ACHN (cell line): ENCODE results near the gene MAP3K6.
A peak's percentile ranks its signal among the peaks of the same experiment; 100 is the strongest.
"Not testable (repeated sequence)": the region's sequence is repeated elsewhere in the genome, so short reads cannot be mapped to it uniquely, and the experiment has no call there.

Experiments
- DNase-seq: peaks from one replicate; pipeline ENCODE4 v3.0.0-alpha.2; 2015
- in situ Hi-C: cut with HindIII; loops from 2 replicates; pipeline ENCODE4 v1.10.0; 2017; ENCODE audit warnings: low sequenced_read_pairs, low pct_ligation_motif_present, low pct_unique_long_range_greater_than_20kb

Gene MAP3K6

DNA sequence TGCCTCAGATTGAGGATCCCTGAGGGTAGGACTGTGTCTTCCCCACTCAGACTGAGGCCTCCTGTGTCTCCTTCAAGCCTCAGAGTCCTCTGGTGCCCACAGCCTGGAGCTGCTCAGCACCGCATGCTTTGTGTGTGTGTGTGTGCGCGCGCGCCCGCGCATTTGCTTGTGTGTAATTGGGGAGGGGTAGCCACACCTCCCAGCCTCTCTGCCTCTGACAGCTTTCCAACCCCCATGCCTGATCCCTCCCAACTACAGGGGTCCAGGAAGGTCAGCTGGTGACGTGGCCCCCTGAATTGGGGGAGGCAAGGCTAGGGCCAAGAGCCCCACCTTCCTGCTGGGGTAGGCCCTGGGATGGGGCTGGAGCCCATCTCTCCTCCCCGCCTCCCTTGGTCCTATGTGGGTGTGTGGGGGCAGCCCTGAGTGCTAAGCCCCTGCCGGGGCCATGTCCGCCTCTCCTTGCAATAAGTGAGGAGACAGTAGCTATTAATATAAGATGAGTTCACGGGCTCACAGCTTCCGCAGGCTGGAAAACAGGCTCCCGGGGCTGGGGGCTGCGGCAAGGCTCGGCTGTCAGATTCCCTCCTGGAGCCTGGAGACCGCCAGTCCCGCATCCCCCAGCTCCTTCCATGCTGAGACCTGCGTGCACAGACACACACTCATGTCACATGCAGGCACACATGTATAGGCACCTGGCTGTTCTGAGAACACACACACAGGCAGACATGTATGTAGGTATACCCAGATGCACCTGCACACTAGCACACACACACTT lies 32.7 kb upstream of the MAP3K6 start:
- in situ Hi-C loops: no loop called here
- DNase-seq: no peak

DNA sequence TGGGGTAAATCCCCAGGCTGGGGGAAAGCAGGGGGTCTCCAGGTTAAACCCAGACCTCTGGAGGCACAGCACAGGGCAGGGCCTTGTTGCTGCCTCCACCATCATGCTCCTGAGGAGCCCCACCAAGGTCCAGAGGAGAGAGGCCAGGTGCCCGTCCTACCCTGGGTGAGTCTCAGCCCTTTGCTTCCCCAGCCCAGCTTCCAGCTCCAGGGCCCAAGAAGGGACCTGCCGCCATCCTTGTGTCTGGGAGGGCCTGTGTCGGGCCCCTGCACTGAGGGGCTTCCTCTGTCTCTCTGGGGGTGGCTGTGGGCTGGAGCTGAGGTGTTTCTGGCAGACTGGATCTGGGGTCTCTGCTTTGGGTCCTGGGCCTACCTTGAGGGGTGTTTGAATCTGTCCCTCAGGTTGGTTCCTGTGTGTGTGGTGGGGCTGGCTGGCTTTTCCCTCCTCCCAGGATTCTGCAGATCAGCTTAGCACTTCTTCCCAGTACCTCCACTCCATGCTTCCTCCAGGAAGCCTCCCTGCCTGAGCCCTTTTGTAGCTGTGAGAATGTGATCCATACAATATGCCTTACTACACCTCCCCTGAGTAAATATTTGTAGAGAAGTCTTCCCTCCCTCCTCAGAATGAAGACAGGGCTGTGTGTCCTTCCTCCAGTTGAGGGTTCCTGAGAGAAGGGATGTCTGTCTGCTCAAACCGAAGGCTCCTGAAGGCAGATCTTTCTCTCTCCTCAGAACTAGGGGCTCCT lies 31.8 kb upstream of the MAP3K6 start:
- no peak for DNase-seq
- in situ Hi-C loops: no loop called here

DNA sequence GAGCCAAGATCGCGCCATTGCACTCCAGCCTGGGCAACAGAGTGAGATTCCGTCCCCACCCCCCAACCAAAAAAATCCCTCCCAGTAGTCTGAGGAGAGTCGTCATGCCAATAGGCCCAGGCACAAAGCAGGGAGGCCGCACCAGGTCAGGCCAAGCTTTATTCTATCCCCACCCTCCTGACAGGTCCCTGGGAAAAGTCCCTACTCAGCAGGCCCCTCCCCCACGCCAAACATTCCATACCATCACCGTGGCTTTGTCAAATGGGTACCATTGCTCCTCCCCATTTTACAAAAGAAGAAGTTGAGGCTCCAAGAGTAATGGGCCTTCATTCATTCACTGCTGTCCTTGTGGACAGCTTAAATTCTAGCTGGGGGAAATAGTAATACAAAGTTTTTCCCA lies 31.0 kb upstream of the MAP3K6 start:
- in situ Hi-C loops: no loop called here
- no peak for DNase-seq

DNA sequence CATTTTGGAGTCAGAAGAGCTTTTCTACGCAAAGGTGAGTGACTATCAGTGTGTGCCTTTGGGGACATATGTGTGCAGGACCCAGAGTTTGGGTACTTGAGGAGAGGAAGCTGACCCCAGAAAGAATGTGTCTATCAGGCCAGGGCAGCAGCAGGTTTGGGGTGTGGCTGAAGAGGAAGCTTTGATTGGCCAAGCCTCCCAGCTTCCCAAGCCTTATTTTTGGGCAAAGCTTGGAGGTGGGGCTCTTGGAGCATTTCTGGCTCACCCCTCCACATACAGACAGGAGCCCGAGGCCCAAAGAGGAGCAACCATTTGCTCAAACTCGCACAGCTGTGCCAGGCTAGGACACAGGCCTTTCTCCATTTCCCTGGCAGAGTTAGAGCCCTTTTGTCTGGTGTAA lies 30.3 kb upstream of the MAP3K6 start:
- in situ Hi-C loops: no loop called here

DNA sequence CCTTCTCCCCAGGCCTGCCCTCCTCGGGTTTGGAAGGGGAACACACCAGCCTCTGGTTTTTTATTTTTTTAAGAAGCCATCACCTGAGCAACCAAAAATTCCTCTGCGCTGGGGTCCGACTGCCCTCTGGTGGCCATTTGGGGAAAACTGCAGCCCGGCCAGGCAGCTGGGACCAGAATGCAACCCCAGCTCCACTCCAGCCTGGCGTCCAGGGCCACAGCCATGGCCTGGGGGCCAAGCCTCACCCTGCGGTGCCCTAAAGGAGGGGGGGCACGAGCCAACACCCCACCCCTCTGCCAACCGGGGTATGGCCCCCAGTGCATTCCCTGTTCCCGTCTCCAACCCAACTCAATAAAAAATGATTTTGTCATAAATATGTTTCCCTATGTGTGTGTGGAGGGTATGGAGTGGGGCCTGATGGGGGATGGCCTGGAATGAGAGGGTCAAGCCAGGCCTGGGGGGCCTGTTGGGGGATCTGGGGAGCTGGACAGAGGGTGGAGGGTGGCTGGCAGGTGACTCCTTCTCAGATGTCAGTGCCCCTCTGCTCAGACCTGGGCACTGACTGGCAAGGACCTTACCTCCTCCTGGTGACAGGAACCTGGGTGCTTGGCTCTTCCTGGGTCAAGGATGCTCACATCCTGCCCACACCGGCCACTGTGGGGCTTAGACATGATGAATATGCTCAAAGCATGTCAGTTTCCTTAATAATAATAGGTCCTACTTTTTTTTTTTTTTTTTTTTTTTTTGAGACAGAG lies 28.9 kb upstream of the MAP3K6 start:
- in situ Hi-C loops: no loop called here
- DNase-seq: peak; percentile 62

More for the DNA sequence above, 30.3 kb upstream of the MAP3K6 start:
- no peak for DNase-seq

DNA sequence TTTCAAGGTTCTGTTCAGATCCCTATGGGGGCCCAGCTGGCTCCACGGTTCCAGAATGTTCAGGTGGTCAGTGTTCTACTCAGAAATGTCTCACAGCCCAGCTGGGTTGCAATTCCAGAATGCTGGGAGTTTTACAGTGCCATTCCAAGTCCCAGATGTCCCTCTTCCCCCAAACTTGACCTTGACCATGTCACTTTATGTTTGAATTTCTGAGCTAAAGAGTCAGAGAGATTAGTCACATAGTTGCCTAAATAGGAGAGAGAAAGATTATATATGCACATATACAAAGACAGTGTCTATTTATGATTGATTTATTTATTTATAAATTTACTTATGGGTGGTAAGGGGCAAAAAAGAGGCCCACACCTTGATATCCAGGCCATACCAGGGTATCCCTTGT lies 28.2 kb upstream of the MAP3K6 start:
- in situ Hi-C loops: no loop called here
- no peak for DNase-seq

DNA sequence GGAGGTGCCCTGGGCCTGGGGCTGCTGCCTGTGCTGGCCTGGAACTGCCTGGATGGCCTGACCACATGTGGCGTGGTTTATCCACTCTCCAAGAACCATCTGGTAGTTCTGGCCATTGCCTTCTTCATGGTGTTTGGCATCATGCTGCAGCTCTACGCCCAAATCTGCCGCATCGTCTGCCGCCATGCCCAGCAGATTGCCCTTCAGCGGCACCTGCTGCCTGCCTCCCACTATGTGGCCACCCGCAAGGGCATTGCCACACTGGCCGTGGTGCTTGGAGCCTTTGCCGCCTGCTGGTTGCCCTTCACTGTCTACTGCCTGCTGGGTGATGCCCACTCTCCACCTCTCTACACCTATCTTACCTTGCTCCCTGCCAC lies 27.5 kb upstream of the MAP3K6 start:
- DNase-seq: no peak
- in situ Hi-C loops: no loop called here

DNA sequence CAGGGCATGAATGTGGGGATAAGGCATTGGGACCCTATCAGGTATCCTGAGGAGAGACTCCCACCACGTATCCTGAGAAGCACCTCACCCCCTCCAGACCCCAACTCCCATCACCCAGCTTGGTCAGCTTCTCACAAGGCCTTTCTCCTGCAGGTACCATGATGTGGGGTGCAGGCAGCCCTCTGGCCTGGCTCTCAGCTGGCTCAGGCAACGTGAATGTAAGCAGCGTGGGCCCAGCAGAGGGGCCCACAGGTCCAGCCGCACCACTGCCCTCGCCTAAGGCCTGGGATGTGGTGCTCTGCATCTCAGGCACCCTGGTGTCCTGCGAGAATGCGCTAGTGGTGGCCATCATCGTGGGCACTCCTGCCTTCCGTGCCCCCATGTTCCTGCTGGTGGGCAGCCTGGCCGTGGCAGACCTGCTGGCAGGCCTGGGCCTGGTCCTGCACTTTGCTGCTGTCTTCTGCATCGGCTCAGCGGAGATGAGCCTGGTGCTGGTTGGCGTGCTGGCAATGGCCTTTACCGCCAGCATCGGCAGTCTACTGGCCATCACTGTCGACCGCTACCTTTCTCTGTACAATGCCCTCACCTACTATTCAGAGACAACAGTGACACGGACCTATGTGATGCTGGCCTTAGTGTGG lies 27.0 kb upstream of the MAP3K6 start:
- no peak for DNase-seq
- in situ Hi-C loops: no loop called here

DNA sequence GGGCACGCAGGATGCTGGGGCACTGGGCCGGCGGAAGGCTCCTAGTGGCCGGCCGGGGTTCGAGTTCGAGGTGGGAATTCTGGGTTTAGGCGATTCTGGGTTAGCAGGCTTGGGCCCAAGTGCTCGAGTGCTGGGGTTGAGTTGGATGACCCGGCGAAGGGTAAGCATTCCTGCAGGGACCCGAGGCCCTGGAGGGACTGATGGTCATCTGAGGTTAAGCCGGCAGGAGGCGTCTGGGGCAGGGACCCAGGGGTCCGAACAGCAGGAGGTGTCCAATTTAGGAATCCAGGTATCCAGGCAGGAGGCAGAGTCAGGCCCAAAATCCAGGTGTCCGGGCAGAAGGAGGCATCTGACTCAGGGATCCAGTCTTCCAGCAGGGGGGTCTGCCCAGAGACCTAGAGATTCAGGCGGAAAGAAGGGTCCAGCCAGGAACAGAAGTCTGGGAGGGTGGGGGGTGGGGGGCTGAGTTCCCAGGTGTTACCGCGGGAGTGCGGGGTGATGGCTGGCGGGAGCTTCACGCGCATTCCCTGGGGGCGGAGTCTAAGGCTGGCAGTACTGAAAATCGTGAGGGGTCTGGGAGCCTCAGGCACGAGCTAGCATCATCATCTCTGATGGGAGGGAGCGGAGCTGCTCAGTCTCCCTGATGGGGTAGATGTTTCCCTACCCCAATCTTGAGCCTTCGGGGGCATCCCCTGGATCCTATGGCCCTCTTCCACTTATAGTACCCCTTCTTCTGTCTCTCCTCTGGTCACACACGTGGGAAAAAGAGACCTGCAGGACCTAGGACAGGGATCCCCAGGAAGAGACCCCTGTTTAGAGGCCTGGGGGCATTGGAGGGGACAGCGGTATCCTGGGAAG lies 26.2 kb upstream of the MAP3K6 start:
- in situ Hi-C loops: no loop called here
- DNase-seq: peak; percentile 28

DNA sequence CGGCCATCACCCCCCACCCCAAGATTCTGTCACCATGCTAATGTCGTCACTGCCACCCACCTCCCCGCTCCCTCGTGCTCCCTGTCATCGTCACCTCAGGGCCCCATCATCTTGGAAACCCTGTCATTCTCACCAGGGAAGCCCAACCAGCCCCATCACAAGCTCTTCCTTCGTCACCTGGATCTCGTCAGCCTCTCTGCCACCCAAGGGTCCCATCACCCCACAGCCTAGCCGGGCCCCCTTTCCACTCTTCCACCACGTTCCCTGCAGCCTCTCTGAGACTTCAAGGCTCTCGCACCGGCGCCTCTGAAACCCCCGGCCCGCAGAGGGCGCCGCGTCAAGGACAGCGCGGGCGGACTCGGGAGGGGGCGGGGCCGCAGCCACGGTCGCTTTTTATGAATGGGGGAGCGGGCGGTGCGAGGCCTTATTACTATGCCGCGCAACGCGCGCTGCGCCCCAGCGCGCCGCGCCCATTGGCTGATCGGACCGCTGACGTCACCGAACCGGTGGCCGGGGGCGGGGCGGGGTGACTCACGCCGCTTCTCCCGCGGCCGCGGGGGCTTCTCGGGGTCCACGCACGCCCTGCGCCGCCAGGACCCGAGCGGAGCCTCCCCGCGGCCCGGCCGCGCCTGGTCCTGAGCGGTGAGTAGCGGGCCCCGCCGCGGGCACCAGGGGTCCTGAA lies 25.5 kb upstream of the MAP3K6 start, which contains the start of gene GPR3:
GPR3 (plus strand) TSS at position 527 of the 682 bp plus-strand sequence. CDS start 1,177 bp downstream, outside the sequence.
- peak; percentile 86 for DNase-seq
- in situ Hi-C loops: no loop called here

DNA sequence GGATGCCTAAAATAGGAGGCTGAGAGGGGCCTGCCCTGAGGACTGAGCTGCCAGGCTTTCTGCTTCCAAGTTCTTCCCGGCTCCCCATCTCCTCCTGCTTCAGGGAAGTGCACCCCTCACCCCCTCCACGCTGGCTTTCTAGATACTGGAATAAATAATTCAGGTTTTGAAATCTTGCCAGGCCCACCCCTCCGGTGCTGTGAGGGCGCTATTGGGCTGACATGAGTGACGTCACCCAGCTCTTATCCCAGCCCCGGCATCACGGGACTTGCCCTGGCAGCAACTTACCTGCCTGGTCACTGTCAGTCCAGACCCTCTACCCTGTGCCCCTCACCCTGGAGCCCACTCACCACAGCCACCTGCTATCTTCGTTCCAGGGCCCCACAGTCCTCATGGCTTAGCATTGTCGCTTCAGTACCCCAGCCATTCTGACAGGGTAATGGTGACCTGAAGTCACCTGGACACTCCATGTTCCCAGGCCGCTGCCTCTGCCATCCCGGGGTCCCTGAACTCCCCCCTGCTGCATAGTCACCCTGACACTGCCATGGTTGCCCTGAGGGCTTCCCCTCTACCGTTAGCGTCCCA lies 24.8 kb upstream of the MAP3K6 start:
- in situ Hi-C loops: no loop called here
- DNase-seq: peak; percentile 27

DNA sequence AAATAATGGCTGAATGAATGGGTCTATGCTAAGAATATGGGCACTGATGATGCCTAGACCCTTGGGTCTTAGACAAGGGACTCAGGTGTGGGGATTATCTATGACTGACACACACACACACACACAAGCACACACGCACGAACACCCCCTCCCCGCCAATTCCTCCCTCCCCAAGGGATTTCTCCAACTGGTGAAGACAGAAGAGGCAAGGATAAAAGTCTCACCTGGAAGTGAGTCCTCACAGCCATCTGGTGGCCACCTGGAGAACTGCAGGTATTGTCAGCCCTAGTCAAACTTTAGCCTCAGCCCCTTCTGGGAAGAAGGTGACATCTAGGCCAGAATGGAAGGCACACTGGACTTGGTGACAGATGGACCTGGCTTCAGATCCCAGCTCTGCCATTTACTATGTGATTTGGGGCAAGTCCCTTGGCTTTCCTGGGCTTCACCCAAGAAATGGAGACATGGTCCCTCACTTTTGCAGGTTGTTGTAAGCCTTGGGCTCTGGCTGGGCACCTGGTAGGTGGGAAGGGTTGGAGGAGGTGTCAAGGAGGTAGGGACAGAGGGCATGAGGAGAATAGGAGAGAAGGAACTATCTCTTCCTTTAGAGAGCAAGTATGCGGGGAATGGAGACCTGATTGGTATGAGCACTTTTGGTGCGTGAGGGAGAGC lies 21.7 kb upstream of the MAP3K6 start:
- in situ Hi-C loops: no loop called here
- peak; percentile 49 for DNase-seq

DNA sequence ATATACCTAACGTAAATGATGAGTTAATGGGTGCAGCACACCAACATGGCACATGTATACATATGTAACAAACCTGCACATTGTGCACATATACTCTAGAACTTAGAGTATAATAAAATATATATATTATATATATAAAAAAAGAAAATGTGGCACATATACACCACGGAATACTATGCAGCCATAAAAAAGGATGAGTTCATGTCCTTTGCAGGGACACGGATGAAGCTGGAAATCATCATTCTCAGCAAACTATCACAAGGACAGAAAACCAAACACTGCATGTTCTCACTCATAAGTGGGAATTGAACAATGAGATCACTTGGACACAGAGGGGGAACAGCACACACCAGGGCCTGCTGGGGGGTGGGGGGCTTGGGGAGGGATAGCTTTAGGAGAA lies 18.0 kb upstream of the MAP3K6 start:
- DNase-seq, in situ Hi-C loops: not testable (repeated sequence)

DNA sequence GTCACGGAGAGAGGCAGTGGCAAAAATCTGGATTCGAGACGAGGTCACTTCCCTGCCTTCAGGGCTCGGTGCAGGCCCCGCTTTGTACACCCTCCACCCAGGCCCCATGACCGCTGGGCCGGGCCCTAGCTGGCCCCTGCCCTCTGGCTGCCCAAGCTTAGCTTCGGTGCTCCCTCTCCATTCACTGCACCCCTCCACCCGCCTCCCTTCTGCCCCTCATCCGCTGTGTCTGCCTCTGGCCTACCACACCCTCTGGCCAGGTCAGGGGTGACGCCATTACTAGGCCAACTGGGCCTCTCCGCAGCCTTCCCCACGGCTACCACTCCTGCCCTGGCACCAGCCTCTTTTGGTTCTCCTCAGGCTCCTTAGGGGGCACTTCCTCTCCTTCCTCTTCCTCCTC lies 16.9 kb upstream of the MAP3K6 start:
- DNase-seq: no peak
- in situ Hi-C loops: no loop called here

DNA sequence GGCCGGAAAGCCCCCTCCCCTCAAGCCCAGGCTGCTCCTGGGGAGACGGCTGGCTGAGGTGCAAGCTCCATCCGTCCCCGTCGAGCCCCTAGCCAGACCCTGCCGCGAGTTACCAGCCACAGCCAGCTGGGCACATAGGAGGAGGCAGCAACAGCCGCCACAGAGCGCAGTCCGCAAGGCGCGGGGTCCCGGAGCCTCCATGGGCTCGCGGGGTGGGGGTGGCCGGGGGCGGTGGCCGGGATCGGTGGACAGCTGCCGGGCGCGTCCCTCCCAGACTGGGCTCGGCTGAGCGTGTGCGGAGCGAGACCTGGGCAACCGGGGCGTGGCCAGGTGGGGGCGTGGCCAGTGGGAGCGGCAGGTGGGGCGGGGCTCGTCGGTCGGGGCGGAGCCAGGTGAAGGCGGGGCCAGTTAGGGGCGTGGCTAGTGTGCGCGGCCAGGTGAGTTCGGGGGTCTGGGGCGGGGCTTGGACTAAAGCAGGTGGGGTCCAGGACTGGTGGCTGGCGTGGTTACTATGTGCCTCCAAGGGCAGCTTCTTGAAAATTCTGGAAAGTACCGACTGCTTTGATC lies 16.4 kb upstream of the MAP3K6 start, which contains the start of gene CD164L2:
CD164L2 (minus strand) TSS at position 295 of the 567 bp plus-strand sequence; CDS start at position 201, 94 bp downstream.
- in situ Hi-C loops: no loop called here
- DNase-seq: no peak
